MCF 10A (cell line): ENCODE results near the gene FBXW9. TPM values are rescaled to one million over a fixed set of nuclear protein-coding genes. Genes with fewer than 3 reads are reported as not detected.

Experiments used
- BruUV-seq: library from RNA; stranded (reverse); fragments of 400-500 nt; replicated peaks from 2 replicates; lab custom pipeline; 2021; lab: Mats Ljungman, UMichigan
- CTCF ChIA-PET: fragments of 300-600 bp; sonication (Branson Sonifier 250); formaldehyde crosslinking; extraction: SDS; loops from one replicate; lab custom pipeline; 2021; ENCODE audit warnings: antibody characterized with exemption, inconsistent platforms; lab: Yijun Ruan, JAX
- POLR2A ChIA-PET: fragments of 300-600, 350-650 bp; sonication (Branson Sonifier 250); formaldehyde crosslinking; extraction: SDS; loops from one replicate; lab custom pipeline; 2020; ENCODE audit warnings: antibody characterized with exemption, inconsistent platforms; lab: Yijun Ruan, JAX
- DNase-seq: peaks from one replicate; pipeline ENCODE4 v3.0.0-alpha.2; 2018; ENCODE audit not compliant: unreplicated experiment
- H3K27ac Mint-ChIP-seq: one replicate; pipeline ENCODE4 v1.8.0; 2022; ENCODE audit warnings: mild to moderate bottlenecking, low read depth, mixed read lengths; ENCODE audit not compliant: unreplicated experiment
- H3K27me3 Mint-ChIP-seq: one replicate; pipeline ENCODE4 v1.8.0; 2022; ENCODE audit warnings: mixed read lengths; ENCODE audit not compliant: insufficient read depth, unreplicated experiment
- H3K36me3 Mint-ChIP-seq: one replicate; pipeline ENCODE4 v1.8.0; 2022; ENCODE audit warnings: mild to moderate bottlenecking, moderate library complexity, mixed read lengths; ENCODE audit not compliant: insufficient read depth, unreplicated experiment
- H3K4me1 Mint-ChIP-seq: one replicate; pipeline ENCODE4 v1.8.0; 2022; ENCODE audit warnings: mixed read lengths; ENCODE audit not compliant: insufficient read depth, unreplicated experiment
- H3K4me3 Mint-ChIP-seq: one replicate; pipeline ENCODE4 v1.8.0; 2022; ENCODE audit warnings: mild to moderate bottlenecking, moderate library complexity, mixed read lengths; ENCODE audit not compliant: unreplicated experiment
- H3K9me3 Mint-ChIP-seq: one replicate; pipeline ENCODE4 v1.8.0; 2022; ENCODE audit warnings: mixed read lengths; ENCODE audit not compliant: unreplicated experiment
- intact Hi-C: fragments of 100-400 bp; cut with micrococcal nuclease; formaldehyde crosslinking; loops from 2 replicates; pipeline ENCODE4 v1.14.1; 2022
- total RNA-seq: library from RNA; stranded (reverse); gene quantifications from 2 replicates; pipeline ENCODE4 v1.2.3, GENCODE V29; 2022
- TF ChIP-seq, protein P1 (sequence below): fragments of 200-600 bp; IDR thresholded peaks from one replicate; pipeline ENCODE4 v1.8.0; 2022; ENCODE audit warnings: antibody characterized with exemption, mild to moderate bottlenecking; ENCODE audit not compliant: unreplicated experiment

Gene FBXW9
- total RNA-seq, 1 experiment from 2014 or later, result 13.8 TPM

DNA sequence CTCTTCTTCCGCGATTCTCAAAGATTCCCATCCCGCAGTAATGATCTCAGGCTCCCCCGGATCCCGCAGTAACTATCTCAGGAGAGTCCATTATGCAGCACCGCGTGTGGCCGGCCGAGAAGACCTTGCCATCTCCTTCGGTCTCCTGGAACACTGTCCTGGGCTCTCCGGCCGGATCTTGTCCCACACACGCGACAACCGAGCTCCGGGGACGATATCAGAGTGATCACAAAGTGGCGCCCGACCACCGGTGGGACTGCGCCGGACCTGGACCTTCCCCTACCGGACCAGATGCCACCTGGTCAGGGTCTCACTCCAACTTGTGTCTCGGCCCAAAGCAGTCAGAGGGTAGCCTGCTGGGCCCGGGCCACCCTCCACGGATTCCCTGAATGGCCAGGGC, 53.9 kb downstream of the FBXW9 start:
- POLR2A ChIA-PET, result no interaction called here
- Mint-ChIP-seq H3K27ac (no peak overlapping the region), H3K9me3 (no peaks in the 10 kb centered on the region), H3K36me3 (peaks cover 14% of the 10 kb centered on the region), H3K4me3 (no peak overlapping the region), H3K4me1 (no peaks in the 10 kb centered on the region), H3K27me3 (no peaks in the 10 kb centered on the region)
- no peak for DNase-seq
- TF ChIP-seq, protein P1, sequence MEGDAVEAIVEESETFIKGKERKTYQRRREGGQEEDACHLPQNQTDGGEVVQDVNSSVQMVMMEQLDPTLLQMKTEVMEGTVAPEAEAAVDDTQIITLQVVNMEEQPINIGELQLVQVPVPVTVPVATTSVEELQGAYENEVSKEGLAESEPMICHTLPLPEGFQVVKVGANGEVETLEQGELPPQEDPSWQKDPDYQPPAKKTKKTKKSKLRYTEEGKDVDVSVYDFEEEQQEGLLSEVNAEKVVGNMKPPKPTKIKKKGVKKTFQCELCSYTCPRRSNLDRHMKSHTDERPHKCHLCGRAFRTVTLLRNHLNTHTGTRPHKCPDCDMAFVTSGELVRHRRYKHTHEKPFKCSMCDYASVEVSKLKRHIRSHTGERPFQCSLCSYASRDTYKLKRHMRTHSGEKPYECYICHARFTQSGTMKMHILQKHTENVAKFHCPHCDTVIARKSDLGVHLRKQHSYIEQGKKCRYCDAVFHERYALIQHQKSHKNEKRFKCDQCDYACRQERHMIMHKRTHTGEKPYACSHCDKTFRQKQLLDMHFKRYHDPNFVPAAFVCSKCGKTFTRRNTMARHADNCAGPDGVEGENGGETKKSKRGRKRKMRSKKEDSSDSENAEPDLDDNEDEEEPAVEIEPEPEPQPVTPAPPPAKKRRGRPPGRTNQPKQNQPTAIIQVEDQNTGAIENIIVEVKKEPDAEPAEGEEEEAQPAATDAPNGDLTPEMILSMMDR, result no peak
- intact Hi-C loops, result no loop called here
- no TSS peak for BruUV-seq
- CTCF ChIA-PET, result no interaction called here

DNA sequence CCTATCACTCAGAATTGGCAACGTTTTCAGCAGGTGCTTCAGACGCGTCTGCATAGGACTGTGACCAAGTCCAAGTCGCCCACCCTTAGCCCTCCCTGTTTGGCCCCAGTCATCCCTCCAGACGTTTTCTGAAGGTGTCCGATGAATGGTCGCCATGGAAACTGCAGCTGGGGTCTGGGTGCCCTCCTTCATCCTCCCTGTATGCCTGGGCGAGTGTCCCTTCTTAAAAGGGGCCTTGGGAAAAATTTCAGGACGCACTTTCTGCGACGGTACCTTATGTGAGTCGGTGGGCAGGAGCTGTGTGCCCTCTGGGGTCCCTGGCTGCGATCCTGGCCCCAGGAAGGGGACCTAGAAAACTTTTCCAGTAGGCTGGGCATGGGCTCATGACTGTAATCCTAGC, 55.0 kb downstream of the FBXW9 start:
- no peaks in the 10 kb centered on the region for H3K9me3 Mint-ChIP-seq
- POLR2A ChIA-PET, result interaction anchor here (0.9 kb wide), 1 partner anchor 10 kb away, joined by 3 read pairs; no protein-coding TSS in a partner anchor

DNA sequence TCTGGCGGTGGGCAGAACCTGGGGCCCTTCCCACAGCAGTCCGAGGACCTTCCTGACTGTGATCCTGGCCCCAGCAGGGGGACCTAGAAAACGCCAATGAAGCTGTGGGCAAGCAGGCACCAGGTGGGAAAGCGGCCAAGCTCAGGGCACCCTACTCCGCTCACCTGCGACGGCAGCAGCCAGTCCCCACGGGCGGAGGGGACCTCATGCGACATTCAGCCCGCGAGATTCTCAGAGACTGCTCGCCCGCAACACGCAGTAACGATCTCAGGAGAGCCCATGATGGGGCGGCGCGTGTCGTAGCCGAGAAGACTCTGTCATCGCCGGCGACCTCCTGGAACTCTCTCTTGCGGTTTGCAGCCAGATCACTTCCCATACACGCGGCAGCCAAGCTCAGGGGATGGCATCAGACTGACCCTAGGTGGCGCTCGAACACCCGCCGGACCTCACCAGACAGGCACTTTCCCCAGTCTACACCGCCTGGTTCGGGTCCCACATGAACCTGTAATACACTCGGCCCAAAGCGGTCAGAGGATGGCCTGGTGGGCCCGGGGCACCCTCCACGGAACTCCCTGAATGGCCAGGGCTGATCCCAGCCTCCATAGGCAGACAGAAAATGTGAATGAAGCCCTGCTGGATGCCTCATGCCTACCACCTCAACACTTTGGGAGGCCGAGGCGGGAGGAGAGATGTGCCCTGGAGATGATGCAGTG, 56.4 kb downstream of the FBXW9 start:
- H3K4me1 Mint-ChIP-seq, result peaks cover 3% of the 10 kb centered on the region
- H3K27me3 Mint-ChIP-seq, result no peaks in the 10 kb centered on the region
- DNase-seq, result no peak
- no peak overlapping the region for H3K27ac Mint-ChIP-seq
- ChIA-PET POLR2A (interaction anchor here (1.5 kb wide), 1 partner anchor 29 kb away, joined by 3 read pairs; the partner anchor contains the start of genes ZNF490 and ZNF791), CTCF (interaction anchor here (0.6 to 0.7 kb wide), 3 partner anchors 11 to 1311 kb away, joined by 3 read pairs; no protein-coding TSS in a partner anchor)
- H3K9me3 Mint-ChIP-seq, result peaks cover 5% of the 10 kb centered on the region
- no peak overlapping the region for H3K4me3 Mint-ChIP-seq
- TF ChIP-seq, protein P1, result no peak
- intact Hi-C loops, result no loop called here
- BruUV-seq, result no TSS peak
- peaks cover 11% of the 10 kb centered on the region for H3K36me3 Mint-ChIP-seq

More for the DNA sequence above, 55.0 kb downstream of the FBXW9 start:
- Mint-ChIP-seq H3K4me1 (no peaks in the 10 kb centered on the region), H3K27ac (no peak overlapping the region), H3K36me3 (peaks cover 14% of the 10 kb centered on the region), H3K27me3 (no peaks in the 10 kb centered on the region), H3K4me3 (no peak overlapping the region)
- intact Hi-C loops, result no loop called here
- TF ChIP-seq, protein P1, result no peak
- no TSS peak for BruUV-seq
- DNase-seq, result no peak
- CTCF ChIA-PET, result no interaction called here

Other genes with a start within 250 kb of the FBXW9 start
- 0.23 and 0.52 TPM in 2 replicates for gene ZNF709, start 211.8 kb downstream of the FBXW9 start, total RNA-seq
- 4.4 and 5.1 TPM in 2 replicates for gene ZNF564, start 145.1 kb downstream of the FBXW9 start, total RNA-seq
- gene ZNF490, start 85.8 kb downstream of the FBXW9 start, total RNA-seq, result 6.9 and 8.4 TPM in 2 replicates
- 23.7 and 40.2 TPM in 2 replicates for gene ZNF791, start 85.7 kb downstream of the FBXW9 start, total RNA-seq
- gene MAN2B1, start 29.9 kb downstream of the FBXW9 start, total RNA-seq, result 53.8 and 67.0 TPM in 2 replicates
- gene WDR83, start 29.8 kb downstream of the FBXW9 start, total RNA-seq, result 9.3 and 11.7 TPM in 2 replicates
- gene DHPS, start 14.8 kb downstream of the FBXW9 start, total RNA-seq, result 74.2 and 85.8 TPM in 2 replicates
- not detected in 2 replicates for gene GNG14, start 8.6 kb downstream of the FBXW9 start, total RNA-seq
- 74.7 and 89.5 TPM in 2 replicates for gene TNPO2, start 27.3 kb upstream of the FBXW9 start, total RNA-seq
- 139 and 146 TPM in 2 replicates for gene TRIR, start 38.1 kb upstream of the FBXW9 start, total RNA-seq
- gene GET3, start 40.9 kb upstream of the FBXW9 start, total RNA-seq, result 62.9 and 67.1 TPM in 2 replicates
- gene BEST2, start 55.2 kb upstream of the FBXW9 start, total RNA-seq, result 0.70 and 0.83 TPM in 2 replicates
- 31.6 and 32.8 TPM in 2 replicates for gene HOOK2, start 78.9 kb upstream of the FBXW9 start, total RNA-seq
- 86.4 and 125 TPM in 2 replicates for gene JUNB, start 94.9 kb upstream of the FBXW9 start, total RNA-seq
- gene PRDX2, start 105.2 kb upstream of the FBXW9 start, total RNA-seq, result 224 and 295 TPM in 2 replicates
- 6.9 and 14.5 TPM in 2 replicates for gene THSD8, start 105.4 kb upstream of the FBXW9 start, total RNA-seq
- 11.2 and 16.7 TPM in 2 replicates for gene RNASEH2A, start 110.0 kb upstream of the FBXW9 start, total RNA-seq
- gene RTBDN, start 137.9 kb upstream of the FBXW9 start, total RNA-seq, result not detected in 2 replicates
- gene MAST1, start 141.9 kb upstream of the FBXW9 start, total RNA-seq, result 1.0 and 1.6 TPM in 2 replicates
- gene DNASE2, start 184.8 kb upstream of the FBXW9 start, total RNA-seq, result 26.7 and 28.7 TPM in 2 replicates
- gene KLF1, start 190.6 kb upstream of the FBXW9 start, total RNA-seq, result not detected in 2 replicates
- gene GCDH, start 194.5 kb upstream of the FBXW9 start, total RNA-seq, result 22.9 and 38.0 TPM in 2 replicates
- 0.83 and 0.91 TPM in 2 replicates for gene SYCE2, start 222.7 kb upstream of the FBXW9 start, total RNA-seq
- gene FARSA, start 237.1 kb upstream of the FBXW9 start, total RNA-seq, result 78.6 and 107 TPM in 2 replicates
- 792 and 1,042 TPM in 2 replicates for gene CALR, start 242.0 kb upstream of the FBXW9 start, total RNA-seq
- gene RAD23A, start 249.2 kb upstream of the FBXW9 start, total RNA-seq, result 197 and 219 TPM in 2 replicates